Measurements from ENCODE around the gene DIABLO. TPM values are rescaled to one million over a fixed set of nuclear protein-coding genes. Genes with fewer than 3 reads are reported as not detected.
"Not testable (repeated sequence)": the region's sequence is repeated elsewhere in the genome, so short reads cannot be mapped to it uniquely, and the experiment has no call there.

The DIABLO gene
- total RNA-seq, 1 donor from 2014 or later = 45.9 TPM

DNA sequence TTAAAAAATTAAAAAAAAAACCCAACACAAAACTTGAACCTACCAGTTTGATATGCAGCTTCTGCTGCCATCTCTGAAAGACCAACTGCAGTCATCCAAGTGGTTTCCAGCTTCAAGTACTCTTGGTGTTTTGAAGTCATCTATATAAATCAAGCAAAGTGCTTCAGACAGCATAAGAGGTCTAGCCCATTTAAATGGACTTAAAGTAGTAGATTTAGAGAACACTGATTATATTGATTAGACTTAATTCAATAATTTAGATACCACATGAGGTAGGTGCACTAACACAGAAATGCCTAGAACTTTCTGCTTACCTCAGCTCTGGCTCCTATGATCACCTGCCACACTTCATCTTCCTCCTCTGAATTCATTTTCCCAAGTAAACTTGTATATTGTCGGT is 9.4 kb downstream of the DIABLO start:
- intact Hi-C loops (cut with micrococcal nuclease) = no loop called here

DNA sequence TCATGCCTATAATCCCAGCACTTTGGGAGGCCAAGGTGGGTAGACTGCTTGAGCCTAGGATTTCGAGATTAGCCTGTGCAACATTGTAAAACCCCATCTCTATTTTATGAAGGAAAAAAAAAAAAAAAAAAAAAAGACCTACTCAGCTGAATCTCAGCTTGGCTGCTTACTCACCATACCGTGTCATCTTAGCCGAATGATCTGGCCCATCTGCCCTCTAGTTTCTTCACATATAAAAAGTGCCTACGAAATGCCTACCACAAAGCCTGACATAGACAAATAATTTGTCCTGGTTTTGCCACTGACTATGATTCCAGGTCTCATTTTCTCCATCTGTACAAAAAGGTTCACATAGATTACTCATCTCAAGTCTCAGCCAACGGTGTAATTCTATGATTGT is 10.1 kb downstream of the DIABLO start:
- intact Hi-C loops (cut with micrococcal nuclease) = no loop called here

DNA sequence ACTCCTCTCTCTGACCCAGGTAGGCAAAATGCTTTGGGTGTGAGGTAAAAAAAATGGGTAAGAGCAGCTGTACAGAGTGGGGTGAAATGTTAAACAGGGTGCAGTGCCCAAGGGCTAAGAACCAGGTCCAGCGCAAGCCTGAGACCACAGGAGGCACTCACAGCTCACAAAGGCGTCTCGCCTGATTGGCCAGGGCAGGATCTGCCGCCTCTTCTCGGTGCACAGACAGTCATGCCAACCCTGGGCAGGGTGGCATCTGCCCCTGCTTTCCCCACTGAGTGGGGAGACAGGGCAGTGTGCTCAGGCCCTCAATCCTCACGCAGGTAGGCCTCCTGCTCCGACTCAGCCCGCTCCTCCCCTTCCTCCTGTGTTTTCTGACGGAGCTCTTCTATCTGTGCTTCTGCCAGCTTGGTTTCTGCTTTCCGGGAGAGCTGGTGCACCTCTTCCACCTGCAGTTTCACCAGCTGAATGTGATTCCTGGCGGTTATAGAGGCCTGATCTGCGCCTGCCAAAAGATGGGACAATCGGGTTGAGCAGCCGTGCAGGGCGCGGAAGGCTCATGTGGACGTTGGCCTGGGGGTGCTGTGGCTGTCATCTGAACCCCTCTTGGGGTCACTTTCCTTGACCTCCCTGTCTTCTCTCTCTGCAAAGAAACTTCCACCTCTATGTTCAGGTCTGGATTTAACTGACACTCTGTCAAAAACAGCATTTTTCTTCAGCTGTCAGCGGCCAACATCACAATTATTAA is 17.6 kb downstream of the DIABLO start:
- intact Hi-C loops (cut with micrococcal nuclease) = no loop called here

- intact Hi-C loops (cut with micrococcal nuclease) = no loop called here
Observed at GRCh38 chr12:122207391-122207790, 18.5 kb downstream of the DIABLO start.

DNA sequence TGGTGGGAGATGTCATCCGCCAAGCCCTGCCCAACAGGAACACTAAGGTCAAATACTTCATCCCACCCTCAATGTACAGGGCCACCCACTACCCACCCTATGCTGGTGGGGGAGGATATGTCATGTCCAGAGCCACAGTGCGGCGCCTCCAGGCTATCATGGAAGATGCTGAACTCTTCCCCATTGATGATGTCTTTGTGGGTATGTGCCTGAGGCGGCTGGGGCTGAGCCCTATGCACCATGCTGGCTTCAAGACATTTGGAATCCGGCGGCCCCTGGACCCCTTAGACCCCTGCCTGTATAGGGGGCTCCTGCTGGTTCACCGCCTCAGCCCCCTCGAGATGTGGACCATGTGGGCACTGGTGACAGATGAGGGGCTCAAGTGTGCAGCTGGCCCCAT is 18.9 kb downstream of the DIABLO start:
- intact Hi-C loops (cut with micrococcal nuclease) = no loop called here

DNA sequence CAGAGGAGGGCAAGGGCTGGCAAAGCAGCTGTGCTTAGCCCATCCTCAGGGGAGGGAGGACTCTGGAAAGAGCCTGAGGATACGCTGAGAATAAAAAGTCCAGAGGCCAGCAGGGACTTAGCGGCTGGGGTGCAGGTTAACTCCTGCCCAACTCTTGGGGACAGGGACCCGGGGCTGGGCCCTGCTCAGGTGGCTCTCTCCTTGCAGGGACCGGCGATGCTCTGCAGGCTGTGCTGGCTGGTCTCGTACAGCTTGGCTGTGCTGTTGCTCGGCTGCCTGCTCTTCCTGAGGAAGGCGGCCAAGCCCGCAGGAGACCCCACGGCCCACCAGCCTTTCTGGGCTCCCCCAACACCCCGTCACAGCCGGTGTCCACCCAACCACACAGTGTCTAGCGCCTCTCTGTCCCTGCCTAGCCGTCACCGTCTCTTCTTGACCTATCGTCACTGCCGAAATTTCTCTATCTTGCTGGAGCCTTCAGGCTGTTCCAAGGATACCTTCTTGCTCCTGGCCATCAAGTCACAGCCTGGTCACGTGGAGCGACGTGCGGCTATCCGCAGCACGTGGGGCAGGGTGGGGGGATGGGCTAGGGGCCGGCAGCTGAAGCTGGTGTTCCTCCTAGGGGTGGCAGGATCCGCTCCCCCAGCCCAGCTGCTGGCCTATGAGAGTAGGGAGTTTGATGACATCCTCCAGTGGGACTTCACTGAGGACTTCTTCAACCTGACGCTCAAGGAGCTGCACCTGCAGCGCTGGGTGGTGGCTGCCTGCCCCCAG is 19.6 kb downstream of the DIABLO start:
- intact Hi-C loops (cut with micrococcal nuclease) = no loop called here

DNA sequence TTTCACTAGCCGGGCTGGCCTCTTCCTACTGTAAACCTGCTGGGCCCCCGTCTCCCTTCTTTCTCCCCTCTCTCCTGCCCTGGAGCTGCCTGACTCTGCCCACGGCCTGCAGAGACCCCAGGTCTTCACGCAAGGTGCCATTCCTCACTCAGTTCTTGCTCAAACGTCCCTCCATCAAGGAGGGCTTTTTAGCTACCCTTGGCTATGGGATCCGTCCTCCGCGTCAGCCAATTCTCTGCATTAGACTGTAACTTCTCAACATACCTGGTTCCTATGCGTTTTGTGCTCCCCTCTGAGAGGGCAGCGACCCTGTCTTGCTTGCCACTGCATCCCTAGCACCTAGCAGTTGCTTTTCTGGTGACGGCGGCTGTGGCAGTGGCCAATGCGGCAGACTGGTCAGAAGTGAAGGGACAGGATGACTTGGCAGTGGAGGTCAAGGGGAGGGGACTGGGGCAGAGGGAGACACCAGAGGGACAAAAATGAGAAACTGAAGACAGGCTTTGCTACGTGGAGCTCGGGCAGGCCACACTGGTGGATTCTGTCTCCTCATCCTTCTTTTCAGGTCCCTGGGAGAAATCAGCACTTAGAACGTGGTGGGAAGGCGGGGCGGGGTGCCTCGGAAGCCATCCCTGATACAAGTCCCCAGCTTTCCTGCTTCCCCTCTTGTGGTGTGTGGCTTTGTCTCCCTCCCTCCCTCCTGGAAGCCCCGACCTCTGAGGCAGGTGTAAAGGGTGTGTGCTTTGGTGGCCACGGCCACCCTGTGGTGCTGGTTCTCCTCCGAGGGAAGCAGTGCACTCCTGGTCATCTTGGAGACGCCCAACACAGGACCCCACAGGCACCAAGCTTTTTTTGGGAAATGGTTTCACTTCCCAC is 20.6 kb downstream of the DIABLO start:
- intact Hi-C loops (cut with micrococcal nuclease) = no loop called here

- intact Hi-C loops (cut with micrococcal nuclease) = no loop called here
Observed at GRCh38 chr12:122204167-122205052, 21.4 kb downstream of the DIABLO start.

DNA sequence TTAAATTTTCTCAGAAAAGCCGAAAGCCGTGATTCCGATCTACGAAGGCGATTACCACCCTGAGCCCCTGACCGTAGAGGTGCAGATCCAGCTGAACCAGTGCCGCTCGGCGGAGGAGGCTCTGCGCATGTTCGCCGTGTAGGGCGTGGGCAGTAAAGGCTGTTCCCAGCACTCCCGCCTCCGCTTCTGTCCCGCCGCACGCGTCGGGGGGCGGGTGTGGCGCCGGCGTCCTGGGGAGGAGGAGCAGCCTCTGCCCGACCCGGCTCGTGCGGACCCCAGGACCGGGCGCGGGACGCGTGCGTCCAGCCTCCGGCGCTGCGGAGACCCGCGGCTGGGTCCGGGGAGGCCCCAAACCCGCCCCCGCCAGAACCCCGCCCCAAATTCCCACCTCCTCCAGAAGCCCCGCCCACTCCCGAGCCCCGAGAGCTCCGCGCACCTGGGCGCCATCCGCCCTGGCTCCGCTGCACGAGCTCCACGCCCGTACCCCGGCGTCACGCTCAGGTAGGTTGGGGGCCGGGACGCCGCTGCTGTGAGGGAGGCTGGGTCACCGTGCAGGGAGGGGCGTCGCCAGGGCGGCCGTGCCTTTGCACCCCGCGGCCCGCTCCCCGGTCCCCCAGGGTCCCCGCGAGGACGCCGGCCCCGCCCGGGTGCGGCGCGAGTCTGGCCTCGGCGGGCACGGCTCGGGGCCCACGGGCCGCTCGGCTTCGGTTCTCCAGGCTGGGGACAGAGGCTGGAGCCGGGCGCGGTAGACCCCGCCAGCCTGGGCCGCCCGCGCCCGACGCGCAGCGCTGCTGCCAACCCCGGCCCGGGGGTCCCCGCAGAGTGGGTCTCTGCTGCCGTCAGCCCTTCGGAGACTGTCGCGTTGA is 22.3 kb downstream of the DIABLO start, which contains the start of gene B3GNT4:
Gene B3GNT4, plus strand, starts transcription at position 409 of the 866 bp plus-strand sequence. CDS start 910 bp downstream, outside the sequence.
- intact Hi-C loops (cut with micrococcal nuclease) = no loop called here

DNA sequence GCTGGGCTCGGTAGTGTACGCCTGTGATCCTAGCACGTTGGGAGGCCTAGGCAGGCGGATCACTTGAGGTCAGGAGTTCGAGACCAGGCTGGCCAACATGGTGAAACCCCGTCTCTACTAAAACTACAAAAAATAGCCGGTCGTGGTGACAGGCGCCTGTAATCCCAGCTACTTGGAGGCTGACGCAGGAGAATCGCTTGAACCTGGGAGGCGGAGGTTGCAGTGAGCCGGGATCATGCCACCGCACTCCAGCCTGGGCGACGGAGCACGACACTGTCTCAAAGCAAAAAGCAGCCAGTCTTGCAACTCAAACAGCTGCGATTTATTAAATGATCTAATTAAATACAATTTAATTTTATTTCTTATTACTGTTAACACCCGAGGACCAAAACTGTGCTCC is 23.0 kb downstream of the DIABLO start:
- intact Hi-C loops (cut with micrococcal nuclease) = not testable (repeated sequence)

GRCh38 chr12:122202017-122202416 is 23.8 kb downstream of the DIABLO start:
- intact Hi-C loops (cut with micrococcal nuclease) = no loop called here

DNA sequence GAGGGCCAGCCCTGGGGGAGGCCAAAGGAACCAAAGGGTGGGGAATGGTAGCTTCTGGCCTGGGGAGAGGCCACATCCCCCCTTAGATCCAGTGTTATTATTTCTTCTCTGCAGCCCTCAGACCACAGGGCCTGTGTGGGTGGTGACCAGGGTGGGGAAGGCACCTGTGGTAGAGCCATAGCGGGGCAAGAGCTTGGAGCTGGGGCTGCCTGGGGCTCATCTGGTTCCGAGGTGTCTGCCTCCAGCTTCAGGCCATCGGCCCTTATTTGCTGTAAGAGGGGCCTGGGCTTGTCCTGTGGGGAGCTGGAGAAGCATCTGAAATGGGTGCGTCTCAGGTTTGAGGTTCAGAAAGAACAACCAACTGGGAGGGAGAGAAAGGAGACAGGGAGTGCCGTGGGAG is 24.5 kb downstream of the DIABLO start:
- intact Hi-C loops (cut with micrococcal nuclease) = no loop called here

DNA sequence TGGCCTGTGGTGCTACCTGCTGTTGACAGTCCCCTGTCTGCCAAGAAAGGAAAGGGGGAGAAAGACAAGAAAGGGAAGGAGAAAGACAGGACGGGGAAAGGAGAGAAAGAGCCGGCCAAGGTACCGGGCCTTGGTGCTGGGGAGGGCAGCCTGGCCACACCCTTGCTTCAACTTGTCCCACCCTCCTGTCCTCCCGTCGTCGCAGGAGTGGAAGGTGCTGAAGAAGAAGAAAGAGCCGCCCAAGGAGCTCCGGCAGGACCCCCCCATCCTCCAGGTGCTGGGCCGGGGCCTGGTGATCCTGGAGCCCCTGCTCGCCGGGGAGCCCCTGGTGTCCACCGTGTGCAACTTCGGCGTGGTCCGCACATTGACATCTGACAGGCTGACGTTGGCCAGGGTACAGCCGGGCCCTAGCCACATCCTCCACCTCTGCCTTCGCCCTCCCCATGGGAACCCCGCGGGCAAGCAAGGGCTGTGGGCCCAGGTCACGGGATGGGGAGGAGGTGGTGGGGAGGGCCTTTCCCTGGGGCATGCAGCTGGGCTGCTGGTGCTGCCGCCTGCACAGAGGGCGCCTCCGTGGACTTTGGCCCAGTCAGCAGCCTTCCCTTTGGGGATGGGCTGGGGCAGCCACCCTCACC is 25.2 kb downstream of the DIABLO start:
- intact Hi-C loops (cut with micrococcal nuclease) = no loop called here

GRCh38 chr12:122199484-122200355 is 26.1 kb downstream of the DIABLO start:
- intact Hi-C loops (cut with micrococcal nuclease) = no loop called here

- intact Hi-C loops (cut with micrococcal nuclease) = no loop called here
Observed at GRCh38 chr12:122197612-122197966, 28.3 kb downstream of the DIABLO start.

DNA sequence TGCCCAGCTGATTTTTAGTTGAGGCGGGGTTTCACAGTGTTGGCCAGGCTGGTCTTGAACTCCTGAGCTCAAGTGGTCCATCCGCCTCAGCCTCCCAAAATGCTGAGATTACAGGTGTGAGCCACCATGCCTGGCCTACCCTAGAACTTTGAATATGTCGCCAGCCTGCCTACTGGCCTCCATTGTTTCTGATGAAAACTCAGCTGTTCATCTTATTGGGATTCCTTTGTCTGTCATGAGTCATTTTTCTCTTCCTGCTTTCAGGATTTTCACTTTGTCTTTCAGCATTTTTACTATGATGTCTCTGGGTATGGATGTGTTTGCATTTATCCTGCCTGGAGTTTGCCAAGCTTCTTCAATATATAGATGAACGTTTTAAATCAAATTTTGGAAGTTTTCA is 30.4 kb downstream of the DIABLO start:
- intact Hi-C loops (cut with micrococcal nuclease) = no loop called here

- intact Hi-C loops (cut with micrococcal nuclease) = no loop called here
Observed at GRCh38 chr12:122194804-122195203, 31.0 kb downstream of the DIABLO start.

- intact Hi-C loops (cut with micrococcal nuclease) = no loop called here
Observed at GRCh38 chr12:122192441-122192840, 33.4 kb downstream of the DIABLO start.
